ENCODE measurements around the gene KCNH4.

KCNH4 gene

GRCh38 chr17:42190491-42191274 is 9.7 kb upstream of the KCNH4 start:
- Histone ChIP-seq H4K20me1 (ENCODE audit: control insufficient read depth, insufficient read depth, low read depth, low read length) (no peaks in the 10 kb centered on the region), H3K36me3 (ENCODE audit: control insufficient read depth, low read length) (no peaks in the 10 kb centered on the region), H3K4me1 (ENCODE audit: control insufficient read depth, low read length) (peaks cover 15% of the 10 kb centered on the region), H3K9me2 (replicated peaks; ENCODE audit: control insufficient read depth, low read length) (no peaks in the 10 kb centered on the region), H3K4me2 (ENCODE audit: low read length) (no peak overlapping the region), H3K27ac (ENCODE audit: low read depth, low read length) (no peak overlapping the region), H3K9me3 (ENCODE audit: control insufficient read depth, insufficient read depth, low read length) (no peaks in the 10 kb centered on the region), H3K79me2 (ENCODE audit: control insufficient read depth, low read length) (peaks cover 11% of the 10 kb centered on the region), H3K27me3 (ENCODE audit: control insufficient read depth, low read length) (no peaks in the 10 kb centered on the region), H3F3A (ENCODE audit: control insufficient read depth, insufficient read depth) (no peaks in the 10 kb centered on the region), H3K4me3 (ENCODE audit: low read length) (no peak overlapping the region)
- TF ChIP-seq, protein P1, sequence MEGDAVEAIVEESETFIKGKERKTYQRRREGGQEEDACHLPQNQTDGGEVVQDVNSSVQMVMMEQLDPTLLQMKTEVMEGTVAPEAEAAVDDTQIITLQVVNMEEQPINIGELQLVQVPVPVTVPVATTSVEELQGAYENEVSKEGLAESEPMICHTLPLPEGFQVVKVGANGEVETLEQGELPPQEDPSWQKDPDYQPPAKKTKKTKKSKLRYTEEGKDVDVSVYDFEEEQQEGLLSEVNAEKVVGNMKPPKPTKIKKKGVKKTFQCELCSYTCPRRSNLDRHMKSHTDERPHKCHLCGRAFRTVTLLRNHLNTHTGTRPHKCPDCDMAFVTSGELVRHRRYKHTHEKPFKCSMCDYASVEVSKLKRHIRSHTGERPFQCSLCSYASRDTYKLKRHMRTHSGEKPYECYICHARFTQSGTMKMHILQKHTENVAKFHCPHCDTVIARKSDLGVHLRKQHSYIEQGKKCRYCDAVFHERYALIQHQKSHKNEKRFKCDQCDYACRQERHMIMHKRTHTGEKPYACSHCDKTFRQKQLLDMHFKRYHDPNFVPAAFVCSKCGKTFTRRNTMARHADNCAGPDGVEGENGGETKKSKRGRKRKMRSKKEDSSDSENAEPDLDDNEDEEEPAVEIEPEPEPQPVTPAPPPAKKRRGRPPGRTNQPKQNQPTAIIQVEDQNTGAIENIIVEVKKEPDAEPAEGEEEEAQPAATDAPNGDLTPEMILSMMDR (IDR thresholded peaks at IDR 0.05; ENCODE audit: low read depth, low read length, poor library complexity, severe bottlenecking) = no peak
- no peak for TF ChIP-seq EZH2phosphoT487 (IDR thresholded peaks at IDR 0.05; ENCODE audit: borderline replicate concordance, low read length)

DNA sequence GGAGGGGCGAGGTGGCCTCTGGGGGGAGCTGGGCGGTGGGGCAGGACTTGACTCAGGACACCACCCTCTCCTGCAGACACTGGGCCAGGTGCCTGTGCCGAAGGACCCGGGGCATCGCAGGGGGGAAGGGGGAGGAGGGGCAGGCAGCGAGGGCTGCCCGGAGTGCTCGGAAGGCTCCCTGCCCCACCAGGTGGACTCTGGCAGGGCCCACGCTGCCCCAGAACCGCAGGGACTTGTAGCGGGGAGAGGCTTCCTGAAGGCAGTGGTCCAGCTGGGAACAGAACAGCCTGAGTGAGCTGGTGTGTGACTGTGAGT is 8.7 kb upstream of the KCNH4 start:
- Histone ChIP-seq H3K27me3 (ENCODE audit: control insufficient read depth, low read length) (no peaks in the 10 kb centered on the region), H3F3A (ENCODE audit: control insufficient read depth, insufficient read depth) (no peaks in the 10 kb centered on the region), H3K9me2 (replicated peaks; ENCODE audit: control insufficient read depth, low read length) (no peaks in the 10 kb centered on the region), H3K27ac (ENCODE audit: low read depth, low read length) (no peak overlapping the region), H3K36me3 (ENCODE audit: control insufficient read depth, low read length) (no peaks in the 10 kb centered on the region), H3K79me2 (ENCODE audit: control insufficient read depth, low read length) (peaks cover 11% of the 10 kb centered on the region), H3K4me3 (ENCODE audit: low read length) (no peak overlapping the region), H3K4me1 (ENCODE audit: control insufficient read depth, low read length) (peaks cover 17% of the 10 kb centered on the region), H3K9me3 (ENCODE audit: control insufficient read depth, insufficient read depth, low read length) (no peaks in the 10 kb centered on the region), H4K20me1 (ENCODE audit: control insufficient read depth, insufficient read depth, low read depth, low read length) (no peaks in the 10 kb centered on the region), H3K4me2 (ENCODE audit: low read length) (no peak overlapping the region)
- TF ChIP-seq, protein P1 (IDR thresholded peaks at IDR 0.05; ENCODE audit: low read depth, low read length, poor library complexity, severe bottlenecking) = no peak
- TF ChIP-seq EZH2phosphoT487 (IDR thresholded peaks at IDR 0.05; ENCODE audit: borderline replicate concordance, low read length) = no peak

DNA sequence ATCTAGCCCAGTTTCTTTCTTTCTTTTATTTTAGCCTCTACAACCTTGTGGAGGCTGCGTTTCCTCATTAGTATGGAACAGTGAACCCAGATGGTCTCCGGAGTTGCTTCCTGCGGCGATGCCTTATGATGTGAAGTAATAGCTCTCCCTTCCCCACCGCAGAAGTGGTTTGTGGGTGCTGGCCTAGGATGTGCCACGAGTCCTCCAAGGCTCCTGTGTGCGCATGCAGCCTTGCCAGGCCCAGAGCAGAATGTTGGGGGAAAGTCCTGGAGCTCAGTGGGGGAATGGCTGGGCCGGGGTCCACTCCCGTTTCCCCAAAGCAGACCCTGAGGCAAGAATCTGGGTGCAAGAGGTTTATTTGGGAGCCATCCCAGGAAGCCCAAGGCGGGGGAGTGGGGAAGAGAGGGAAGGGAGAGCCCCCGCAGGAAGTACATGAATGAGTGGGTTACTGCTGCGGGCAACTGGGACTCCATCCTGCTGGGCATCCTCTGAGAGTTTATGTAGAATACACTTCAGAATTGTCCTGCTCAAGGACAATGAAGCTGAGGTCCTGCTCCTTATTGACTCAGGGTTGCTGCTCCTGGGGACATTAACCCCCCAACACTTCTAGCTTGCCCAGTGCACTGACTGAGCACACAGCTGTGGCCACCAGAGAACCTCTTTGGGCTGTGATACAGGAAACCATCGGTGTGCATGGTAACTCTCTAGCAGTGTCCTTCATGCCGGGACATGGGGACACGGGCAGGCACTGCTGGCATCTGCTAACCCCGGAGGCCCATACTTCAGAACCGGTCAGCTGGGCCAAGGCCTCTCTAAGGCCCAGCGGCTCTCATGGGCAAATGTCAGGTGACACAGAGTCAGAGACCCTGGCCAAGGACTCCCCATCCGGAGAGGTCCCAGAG is 8.1 kb upstream of the KCNH4 start:
- Histone ChIP-seq H3F3A (ENCODE audit: control insufficient read depth, insufficient read depth) (no peaks in the 10 kb centered on the region), H3K9me2 (replicated peaks; ENCODE audit: control insufficient read depth, low read length) (no peaks in the 10 kb centered on the region), H3K79me2 (ENCODE audit: control insufficient read depth, low read length) (peaks cover 9% of the 10 kb centered on the region), H3K9me3 (ENCODE audit: control insufficient read depth, insufficient read depth, low read length) (no peaks in the 10 kb centered on the region), H3K27ac (ENCODE audit: low read depth, low read length) (no peak overlapping the region), H3K36me3 (ENCODE audit: control insufficient read depth, low read length) (no peaks in the 10 kb centered on the region), H3K4me1 (ENCODE audit: control insufficient read depth, low read length) (peaks cover 20% of the 10 kb centered on the region), H3K4me2 (ENCODE audit: low read length) (no peak overlapping the region), H3K27me3 (ENCODE audit: control insufficient read depth, low read length) (no peaks in the 10 kb centered on the region), H3K4me3 (ENCODE audit: low read length) (no peak overlapping the region), H4K20me1 (ENCODE audit: control insufficient read depth, insufficient read depth, low read depth, low read length) (no peaks in the 10 kb centered on the region)
- TF ChIP-seq, protein P1 (IDR thresholded peaks at IDR 0.05; ENCODE audit: low read depth, low read length, poor library complexity, severe bottlenecking) = no peak
- no peak for TF ChIP-seq EZH2phosphoT487 (IDR thresholded peaks at IDR 0.05; ENCODE audit: borderline replicate concordance, low read length)

Data from DOHH2 (cell line).